ENCODE results near the gene TPSG1.

The TPSG1 gene

GRCh38 chr16:1218930-1219611 is 6.0 kb downstream of the TPSG1 start:
- ATAC-seq: no peak
- TF ChIP-seq ESRRG (CRISPR knock-in tag; IDR thresholded peaks at IDR 0.05): no peak
- no peak for TF ChIP-seq PATZ1 (CRISPR knock-in tag; IDR thresholded peaks at IDR 0.05; ENCODE audit: borderline replicate concordance)
- no peak for TF ChIP-seq SNAI2 (CRISPR knock-in tag; IDR thresholded peaks at IDR 0.05)
- no peak for TF ChIP-seq ZNF70 (CRISPR knock-in tag; IDR thresholded peaks at IDR 0.05)
- no peak for TF ChIP-seq OSR1 (CRISPR knock-in tag; IDR thresholded peaks at IDR 0.05)
- TF ChIP-seq TSHZ2 (CRISPR knock-in tag; IDR thresholded peaks at IDR 0.05): no peak
- no peak for TF ChIP-seq BACH2 (CRISPR knock-in tag; IDR thresholded peaks at IDR 0.05; ENCODE audit: borderline replicate concordance)
- no peak for TF ChIP-seq ZNF8 (CRISPR knock-in tag; IDR thresholded peaks at IDR 0.05)
- TF ChIP-seq ZFP30 (CRISPR knock-in tag; IDR thresholded peaks at IDR 0.05): no peak
- TF ChIP-seq ZFP3 (CRISPR knock-in tag; IDR thresholded peaks at IDR 0.05): no peak
- no peak for TF ChIP-seq GLIS3 (CRISPR knock-in tag; IDR thresholded peaks at IDR 0.05)
- no peak for TF ChIP-seq POU6F1 (CRISPR knock-in tag; IDR thresholded peaks at IDR 0.05; ENCODE audit: borderline replicate concordance, low read depth)
- TF ChIP-seq CREB5 (CRISPR knock-in tag; IDR thresholded peaks at IDR 0.05; ENCODE audit: low read depth): no peak
- no peak for TF ChIP-seq ISL1 (CRISPR knock-in tag; IDR thresholded peaks at IDR 0.05)
- TF ChIP-seq CSRNP3 (CRISPR knock-in tag; IDR thresholded peaks at IDR 0.05): no peak
- no peak for TF ChIP-seq ARNTL (CRISPR knock-in tag; IDR thresholded peaks at IDR 0.05; ENCODE audit: borderline replicate concordance, low read depth)

GRCh38 chr16:1218061-1218929 is 6.8 kb downstream of the TPSG1 start:
- no peak for ATAC-seq
- TF ChIP-seq POU6F1 (CRISPR knock-in tag; IDR thresholded peaks at IDR 0.05; ENCODE audit: borderline replicate concordance, low read depth): no peak
- TF ChIP-seq ZNF70 (CRISPR knock-in tag; IDR thresholded peaks at IDR 0.05): no peak
- TF ChIP-seq GLIS3 (CRISPR knock-in tag; IDR thresholded peaks at IDR 0.05): no peak
- TF ChIP-seq CREB5 (CRISPR knock-in tag; IDR thresholded peaks at IDR 0.05; ENCODE audit: low read depth): no peak
- TF ChIP-seq ZNF8 (CRISPR knock-in tag; IDR thresholded peaks at IDR 0.05): no peak
- TF ChIP-seq ZNF565 (CRISPR knock-in tag; conservative IDR thresholded peaks at IDR 0.05; ENCODE audit: low read depth): no peak
- TF ChIP-seq TSHZ2 (CRISPR knock-in tag; IDR thresholded peaks at IDR 0.05): no peak
- no peak for TF ChIP-seq PATZ1 (CRISPR knock-in tag; IDR thresholded peaks at IDR 0.05; ENCODE audit: borderline replicate concordance)
- no peak for TF ChIP-seq ARNTL (CRISPR knock-in tag; IDR thresholded peaks at IDR 0.05; ENCODE audit: borderline replicate concordance, low read depth)
- TF ChIP-seq SNAI2 (CRISPR knock-in tag; IDR thresholded peaks at IDR 0.05): no peak
- TF ChIP-seq PPARA (CRISPR knock-in tag; IDR thresholded peaks at IDR 0.05; ENCODE audit: borderline replicate concordance): no peak
- no peak for TF ChIP-seq ZFP3 (CRISPR knock-in tag; IDR thresholded peaks at IDR 0.05)
- no peak for TF ChIP-seq ESRRG (CRISPR knock-in tag; IDR thresholded peaks at IDR 0.05)

Measured in SK-N-SH treated with all-trans-retinoic acid at 6 μM for 48 hours (cell line).